Measurements from ENCODE around the gene NPAS3.

Gene NPAS3

DNA sequence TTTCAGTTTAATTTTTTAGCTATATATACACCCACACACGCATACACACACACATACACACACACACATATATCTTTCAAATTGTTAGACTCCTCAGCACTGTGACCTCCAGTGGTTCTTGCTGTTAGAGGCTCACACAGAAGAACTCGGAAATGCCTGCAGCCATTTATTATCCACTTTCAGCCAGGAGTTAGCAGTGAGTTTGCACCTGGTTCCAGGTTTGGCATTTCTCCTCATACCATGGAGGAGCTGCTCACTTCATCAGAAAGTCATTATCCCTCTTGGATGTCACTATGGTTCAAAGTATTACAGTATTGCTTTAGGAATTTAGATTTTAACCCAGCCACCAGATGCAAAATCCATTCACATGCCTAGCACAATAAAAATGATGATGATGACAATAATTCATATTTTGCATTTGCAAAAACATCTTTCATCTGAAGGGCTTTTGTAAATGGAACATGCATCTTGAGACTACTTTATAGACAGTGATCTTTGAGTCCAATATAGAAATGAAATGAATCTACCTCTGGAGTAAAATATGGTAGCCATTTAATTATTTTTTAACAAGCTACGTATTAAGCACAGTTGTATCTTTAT lies 42.3 kb downstream of the NPAS3 start:
- no peak for DNase-seq (ENCODE audit: extremely low read depth, low read depth)
- H3K4me3 ChIP-seq (replicated peaks; ENCODE audit: low read depth, low read length), result no peak overlapping the region
- TF ChIP-seq, protein P1, sequence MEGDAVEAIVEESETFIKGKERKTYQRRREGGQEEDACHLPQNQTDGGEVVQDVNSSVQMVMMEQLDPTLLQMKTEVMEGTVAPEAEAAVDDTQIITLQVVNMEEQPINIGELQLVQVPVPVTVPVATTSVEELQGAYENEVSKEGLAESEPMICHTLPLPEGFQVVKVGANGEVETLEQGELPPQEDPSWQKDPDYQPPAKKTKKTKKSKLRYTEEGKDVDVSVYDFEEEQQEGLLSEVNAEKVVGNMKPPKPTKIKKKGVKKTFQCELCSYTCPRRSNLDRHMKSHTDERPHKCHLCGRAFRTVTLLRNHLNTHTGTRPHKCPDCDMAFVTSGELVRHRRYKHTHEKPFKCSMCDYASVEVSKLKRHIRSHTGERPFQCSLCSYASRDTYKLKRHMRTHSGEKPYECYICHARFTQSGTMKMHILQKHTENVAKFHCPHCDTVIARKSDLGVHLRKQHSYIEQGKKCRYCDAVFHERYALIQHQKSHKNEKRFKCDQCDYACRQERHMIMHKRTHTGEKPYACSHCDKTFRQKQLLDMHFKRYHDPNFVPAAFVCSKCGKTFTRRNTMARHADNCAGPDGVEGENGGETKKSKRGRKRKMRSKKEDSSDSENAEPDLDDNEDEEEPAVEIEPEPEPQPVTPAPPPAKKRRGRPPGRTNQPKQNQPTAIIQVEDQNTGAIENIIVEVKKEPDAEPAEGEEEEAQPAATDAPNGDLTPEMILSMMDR (IDR thresholded peaks at IDR 0.05; ENCODE audit: low read depth, low read length, missing control alignments), result no peak

DNA sequence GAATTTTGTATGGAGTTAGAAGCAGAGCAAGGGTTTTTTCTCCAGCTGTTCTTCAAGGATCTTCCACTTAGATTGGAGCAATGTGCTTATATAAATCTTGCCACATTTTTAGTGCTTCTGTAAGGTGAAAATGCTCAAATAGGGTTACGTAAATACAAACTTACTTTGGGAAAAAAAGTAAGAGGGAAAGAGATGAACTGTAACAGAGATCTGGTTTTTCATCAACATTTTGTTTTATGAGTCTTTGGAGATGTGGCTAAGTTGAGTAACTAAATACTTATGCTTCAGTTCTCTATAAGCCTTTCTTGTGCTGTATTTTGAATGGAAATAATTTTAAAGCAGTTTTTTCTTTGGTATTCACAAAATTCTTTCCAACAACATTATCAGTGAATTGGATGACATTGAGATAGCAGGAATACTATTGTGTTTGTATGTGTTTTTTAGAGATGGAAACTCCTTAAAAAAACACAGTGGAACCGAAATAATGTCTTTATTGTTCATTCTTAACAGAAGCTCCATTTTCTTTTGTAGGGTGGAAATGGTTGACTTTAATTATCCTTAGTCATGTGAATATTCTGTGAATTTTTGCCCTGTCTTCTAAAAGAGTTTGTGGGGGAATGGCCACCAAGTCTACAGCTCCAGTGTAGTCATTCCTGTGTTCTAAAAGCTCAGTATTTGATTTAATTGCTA lies 45.7 kb downstream of the NPAS3 start:
- TF ChIP-seq, protein P1 (IDR thresholded peaks at IDR 0.05; ENCODE audit: low read depth, low read length, missing control alignments), result no peak
- no peak for DNase-seq (ENCODE audit: extremely low read depth, low read depth)
- H3K4me3 ChIP-seq (replicated peaks; ENCODE audit: low read depth, low read length), result no peak overlapping the region

DNA sequence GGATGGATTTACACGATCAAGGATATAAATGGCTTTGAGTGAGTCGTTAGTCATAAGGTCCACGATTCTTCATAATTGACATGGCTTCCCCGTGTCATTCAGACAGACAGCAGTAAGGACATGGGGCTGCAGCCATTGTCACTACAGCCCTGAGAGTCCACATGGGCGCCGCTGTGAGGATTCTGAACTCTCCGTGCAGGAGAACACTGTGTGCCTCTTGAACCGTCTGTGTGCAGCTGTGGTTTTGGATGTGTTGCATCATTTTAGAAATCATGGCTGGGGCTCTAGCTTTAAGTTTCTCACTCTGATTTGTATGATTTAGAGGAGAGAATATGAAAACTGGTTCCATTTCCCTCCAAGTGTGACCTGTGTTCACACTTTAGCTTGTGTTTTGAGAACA lies 47.2 kb downstream of the NPAS3 start:
- H3K4me3 ChIP-seq (replicated peaks; ENCODE audit: low read depth, low read length), result no peak overlapping the region
- TF ChIP-seq, protein P1 (IDR thresholded peaks at IDR 0.05; ENCODE audit: low read depth, low read length, missing control alignments), result no peak
- DNase-seq (ENCODE audit: extremely low read depth, low read depth), result no peak

GRCh38 chr14:32986791-32987540 lies 48.3 kb downstream of the NPAS3 start:
- DNase-seq (ENCODE audit: extremely low read depth, low read depth), result no peak
- no peak overlapping the region for H3K4me3 ChIP-seq (replicated peaks; ENCODE audit: low read depth, low read length)

DNA sequence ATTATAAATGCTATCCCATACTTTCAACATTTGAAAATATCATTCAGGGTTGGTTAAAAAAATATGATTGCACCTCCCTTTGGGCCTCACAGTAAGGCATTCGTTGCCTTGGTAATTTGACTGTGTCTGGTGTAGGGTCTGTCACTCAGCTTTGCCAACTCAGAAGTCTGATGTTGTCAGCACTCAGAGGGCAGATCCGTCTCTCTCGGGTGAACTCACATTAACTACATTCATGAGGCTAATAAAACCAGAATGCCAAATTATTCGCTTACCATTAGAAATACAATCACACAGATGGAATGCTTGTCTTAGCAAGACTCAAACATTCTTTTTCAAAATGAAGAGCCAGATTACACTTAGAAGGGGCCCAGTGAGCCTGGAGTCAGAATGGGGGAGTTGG lies 53.0 kb downstream of the NPAS3 start:
- no peak overlapping the region for H3K4me3 ChIP-seq (replicated peaks; ENCODE audit: low read depth, low read length)
- no peak for DNase-seq (ENCODE audit: extremely low read depth, low read depth)
- TF ChIP-seq, protein P1 (IDR thresholded peaks at IDR 0.05; ENCODE audit: low read depth, low read length, missing control alignments), result no peak

More at GRCh38 chr14:32986791-32987540, 48.3 kb downstream of the NPAS3 start:
- TF ChIP-seq, protein P1 (IDR thresholded peaks at IDR 0.05; ENCODE audit: low read depth, low read length, missing control alignments), result no peak

DNA sequence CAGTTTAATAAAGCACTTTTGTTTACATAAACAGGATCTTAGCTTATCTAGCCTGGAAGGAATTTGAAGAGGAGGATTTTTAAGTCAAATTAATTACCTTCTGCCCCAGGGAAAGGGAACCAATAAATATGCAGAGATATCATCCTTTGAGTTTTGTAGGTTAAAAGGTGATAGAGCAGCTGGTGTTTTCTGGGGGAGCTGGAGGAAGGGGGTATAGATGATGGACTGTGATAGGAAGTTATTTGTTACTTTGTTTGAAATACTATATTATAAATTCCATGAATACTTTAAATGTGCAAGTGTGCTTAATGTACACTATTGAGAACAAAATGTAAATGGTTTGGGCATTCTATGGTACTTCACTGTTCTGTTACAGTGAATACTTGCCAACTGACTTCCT lies 55.2 kb downstream of the NPAS3 start:
- DNase-seq (ENCODE audit: extremely low read depth, low read depth), result no peak
- H3K4me3 ChIP-seq (replicated peaks; ENCODE audit: low read depth, low read length), result no peak overlapping the region

More for the DNA sequence above, 55.2 kb downstream of the NPAS3 start:
- TF ChIP-seq, protein P1 (IDR thresholded peaks at IDR 0.05; ENCODE audit: low read depth, low read length, missing control alignments), result no peak
